OCI-LY3 (cell line): ENCODE measurements around the gene CARHSP1.

ENCODE experiments used
- H2AFZ ChIP-seq: fragments of 200-600, 300-600 bp; shearing (Covaris generic); 2 replicates; pipeline ENCODE4 v1.6.0; 2014; ENCODE audit warnings: antibody characterized with exemption, low read depth, low read length
- H3K27ac ChIP-seq: fragments of 200-600, 300-600 bp; sonication (generic); 2 replicates; pipeline ENCODE4 v1.5.1; 2014; ENCODE audit warnings: mild to moderate bottlenecking, low read length, moderate library complexity, mixed read lengths
- H3K27me3 ChIP-seq: fragments of 200-600, 300-600 bp; sonication (generic); 2 replicates; pipeline ENCODE4 v1.6.1; 2014; ENCODE audit warnings: low read depth, low read length, mixed read lengths
- H3K36me3 ChIP-seq: fragments of 200-600, 300-600 bp; sonication (generic); replicated peaks from 2 replicates; pipeline ENCODE3; 2014; ENCODE audit warnings: low read depth, low read length, mixed read lengths
- H3K4me1 ChIP-seq: fragments of 300-600, 200-600 bp; sonication (generic); 2 replicates; pipeline ENCODE4 v1.6.1; 2014; ENCODE audit warnings: low read length, mixed read lengths
- H3K4me2 ChIP-seq: fragments of 200-600, 300-600 bp; sonication (generic); 2 replicates; pipeline ENCODE4 v1.6.1; 2014; ENCODE audit warnings: low read length, mixed read lengths
- H3K4me3 ChIP-seq: fragments of 300-600, 200-600 bp; sonication (generic); 2 replicates; pipeline ENCODE4 v1.5.1; 2014; ENCODE audit warnings: antibody characterized with exemption, mild to moderate bottlenecking, low read length, moderate library complexity
- H3K79me2 ChIP-seq: fragments of 300-600, 200-600 bp; shearing (Covaris generic); 2 replicates; pipeline ENCODE4 v1.6.1; 2014; ENCODE audit warnings: mild to moderate bottlenecking, low read length, mixed read lengths
- H3K9ac ChIP-seq: fragments of 300-600, 200-600 bp; shearing (Covaris generic); 2 replicates; pipeline ENCODE4 v1.6.0; 2014; ENCODE audit warnings: mild to moderate bottlenecking, low read length, moderate library complexity
- H3K9me3 ChIP-seq: fragments of 200-600, 300-600 bp; shearing (Covaris generic); 2 replicates; pipeline ENCODE4 v1.6.1; 2014; ENCODE audit warnings: low read length, mixed read lengths; ENCODE audit not compliant: insufficient read depth
- H4K20me1 ChIP-seq: fragments of 200-600, 300-600 bp; sonication (generic); 2 replicates; pipeline ENCODE4 v1.6.1; 2016; ENCODE audit warnings: low read length, mixed read lengths; ENCODE audit not compliant: insufficient read depth
- CTCF ChIP-seq: fragments of 200-600, 300-600 bp; sonication (generic); IDR thresholded peaks from 2 replicates; pipeline ENCODE4 v1.5.1; 2014; ENCODE audit warnings: antibody characterized with exemption, low read length, low read depth
- EZH2phosphoT487 ChIP-seq: fragments of 200-600 bp; shearing (Covaris generic); IDR thresholded peaks from 2 replicates; pipeline ENCODE4 v1.6.1; 2018; ENCODE audit warnings: antibody characterized with exemption, mixed run types, low read depth

CARHSP1 gene

DNA sequence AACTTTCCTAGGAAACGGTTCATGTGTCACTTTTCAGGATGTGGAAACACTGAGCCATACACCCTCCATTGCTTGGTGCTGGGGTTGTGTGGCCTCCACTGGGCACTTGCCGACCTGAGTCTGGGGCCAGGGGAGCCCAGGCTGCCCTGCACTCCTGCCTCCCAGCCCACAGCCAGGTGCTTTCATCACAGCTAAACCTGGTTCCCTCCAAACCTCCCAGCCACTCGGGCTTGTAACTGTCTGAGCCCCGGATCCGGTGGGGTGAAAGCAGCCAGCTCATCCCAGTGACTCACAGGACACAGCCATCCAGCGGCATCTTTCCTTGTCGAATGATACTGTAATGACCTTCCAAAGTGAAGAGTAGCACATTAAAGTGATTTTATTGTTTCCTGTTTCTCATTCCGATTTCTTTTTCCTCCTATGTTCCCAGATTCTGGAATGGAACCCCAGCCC lies 19.8 kb downstream of the CARHSP1 start:
- Histone ChIP-seq H3K4me2 (no peak overlapping the region), H3K36me3 (peaks cover 52% of the 10 kb centered on the region)

GRCh38 chr16:8848231-8848938 lies 20.4 kb downstream of the CARHSP1 start:
- H3K79me2 ChIP-seq, result peaks cover 11% of the 10 kb centered on the region
- H3K4me2 ChIP-seq, result no peak overlapping the region
- H3K9ac ChIP-seq, result no peak overlapping the region
- no peaks in the 10 kb centered on the region for H3K4me1 ChIP-seq
- H2AFZ ChIP-seq, result no peak overlapping the region
- H3K9me3 ChIP-seq, result no peaks in the 10 kb centered on the region
- no peak overlapping the region for H3K4me3 ChIP-seq
- no peaks in the 10 kb centered on the region for H3K27me3 ChIP-seq
- no peak overlapping the region for H3K27ac ChIP-seq
- TF ChIP-seq CTCF, result no peak
- no peak for TF ChIP-seq EZH2phosphoT487
- peaks cover 8% of the 10 kb centered on the region; the same call in 1 of the 2 replicates for H4K20me1 ChIP-seq
- H3K36me3 ChIP-seq, result peaks cover 50% of the 10 kb centered on the region

More for the DNA sequence above, 19.8 kb downstream of the CARHSP1 start:
- H3K9ac ChIP-seq, result no peak overlapping the region
- H3K79me2 ChIP-seq, result peaks cover 11% of the 10 kb centered on the region
- H3K4me1 ChIP-seq, result no peaks in the 10 kb centered on the region
- no peak overlapping the region for H3K4me3 ChIP-seq
- no peaks in the 10 kb centered on the region for H3K27me3 ChIP-seq
- H3K27ac ChIP-seq, result no peak overlapping the region
- peaks cover 8% of the 10 kb centered on the region; the same call in 1 of the 2 replicates for H4K20me1 ChIP-seq
- no peaks in the 10 kb centered on the region for H3K9me3 ChIP-seq
- no peak overlapping the region for H2AFZ ChIP-seq
- TF ChIP-seq CTCF (no peak), EZH2phosphoT487 (no peak)

- H3K27me3 ChIP-seq, result no peaks in the 10 kb centered on the region
- no peak overlapping the region for H3K9ac ChIP-seq
- peaks cover 11% of the 10 kb centered on the region for H3K79me2 ChIP-seq
- H3K9me3 ChIP-seq, result no peaks in the 10 kb centered on the region
- peaks cover 8% of the 10 kb centered on the region; the same call in 1 of the 2 replicates for H4K20me1 ChIP-seq
- TF ChIP-seq CTCF, result no peak
- no peak for TF ChIP-seq EZH2phosphoT487
- peaks cover 43% of the 10 kb centered on the region for H3K36me3 ChIP-seq
- no peak overlapping the region for H3K4me3 ChIP-seq
- no peak overlapping the region for H3K27ac ChIP-seq
- H3K4me1 ChIP-seq, result no peaks in the 10 kb centered on the region
- no peak overlapping the region for H3K4me2 ChIP-seq
- H2AFZ ChIP-seq, result no peak overlapping the region
These were observed 21.2 kb downstream of the CARHSP1 start for GRCh38 chr16:8847623-8848022.

- Histone ChIP-seq H3K27me3 (no peaks in the 10 kb centered on the region), H3K27ac (no peak overlapping the region), H3K79me2 (peaks cover 11% of the 10 kb centered on the region), H3K9me3 (no peaks in the 10 kb centered on the region), H3K4me1 (no peaks in the 10 kb centered on the region), H4K20me1 (peaks cover 8% of the 10 kb centered on the region; the same call in 1 of the 2 replicates), H3K36me3 (peaks cover 38% of the 10 kb centered on the region), H3K4me2 (no peak overlapping the region), H2AFZ (no peak overlapping the region), H3K9ac (no peak overlapping the region), H3K4me3 (no peak overlapping the region)
- TF ChIP-seq CTCF (no peak), EZH2phosphoT487 (no peak)
These were observed 21.7 kb downstream of the CARHSP1 start for GRCh38 chr16:8847145-8847544.
